Neural cell (in vitro differentiated cells): ENCODE measurements around the gene CBFA2T3.

Source experiments
- CTCF ChIP-seq: fragments of 450-650 bp; IDR thresholded peaks from 2 replicates; pipeline ENCODE4 v1.5.1; 2014; ENCODE audit warnings: antibody characterized with exemption, mild to moderate bottlenecking, moderate library complexity; ENCODE audit not compliant: poor library complexity, severe bottlenecking
- EP300 ChIP-seq: fragments of 450-650 bp; conservative IDR thresholded peaks from 2 replicates; pipeline ENCODE4 v1.6.1; 2014; ENCODE audit warnings: antibody characterized with exemption, mild to moderate bottlenecking, moderate library complexity; ENCODE audit not compliant: poor library complexity, severe bottlenecking
- EZH2 ChIP-seq: fragments of 200-600, 300-800 bp; shearing (Covaris generic), sonication (generic); IDR thresholded peaks from 2 replicates; pipeline ENCODE4 v1.6.1; 2014; ENCODE audit warnings: antibody characterized with exemption, low read length, borderline replicate concordance, mild to moderate bottlenecking; ENCODE audit not compliant: insufficient read depth, poor library complexity, severe bottlenecking
- POLR2AphosphoS5 ChIP-seq: IDR thresholded peaks from 2 replicates; pipeline ENCODE4 v1.6.1; 2012
- RAD21 ChIP-seq: fragments of 450-650 bp; conservative IDR thresholded peaks from 2 replicates; pipeline ENCODE4 v1.6.1; 2014; ENCODE audit warnings: antibody characterized with exemption, mild to moderate bottlenecking, moderate library complexity
- REST ChIP-seq: IDR thresholded peaks from 2 replicates; pipeline ENCODE4 v1.6.1; 2012; ENCODE audit warnings: borderline replicate concordance

- no peak for TF ChIP-seq CTCF
- TF ChIP-seq REST, result no peak
- TF ChIP-seq EZH2, result no peak
- no peak for TF ChIP-seq EP300
- no peak for TF ChIP-seq RAD21
- TF ChIP-seq POLR2AphosphoS5, result no peak
Measured at GRCh38 chr16:88855736-88856121, 121.3 kb downstream of the CBFA2T3 start.
